Subcutaneous abdominal adipose tissue (tissue), 5 donors: ENCODE data around the gene MYLK3.

Source experiments
- H3K27ac ChIP-seq: one replicate; pipeline ENCODE4 v1.7.0; 2013; ENCODE audit warnings: low read depth, mild to moderate bottlenecking, inconsistent platforms, low read length, moderate library complexity
- H3K27me3 ChIP-seq, 5 donors: one replicate each; pipeline ENCODE4 v1.7.0; 2013; ENCODE audit warnings: low read length in 5 of 5, inconsistent platforms in 1 of 5; ENCODE audit not compliant: control insufficient read depth in 5 of 5, insufficient read depth in 4 of 5
- H3K36me3 ChIP-seq, 5 donors: one replicate each; pipeline ENCODE4 v1.7.0; 2013; ENCODE audit warnings: low read length in 5 of 5; ENCODE audit not compliant: control insufficient read depth in 5 of 5, insufficient read depth in 5 of 5
- H3K4me1 ChIP-seq, 5 donors: one replicate each; pipeline ENCODE4 v1.7.0; 2013; ENCODE audit warnings: low read length in 5 of 5, mild to moderate bottlenecking in 3 of 5, moderate library complexity in 1 of 5; ENCODE audit not compliant: control insufficient read depth in 5 of 5, insufficient read depth in 5 of 5
- H3K4me3 ChIP-seq, 5 donors: one replicate each; pipeline ENCODE4 v1.7.0; 2013; ENCODE audit warnings: low read length in 5 of 5, low read depth in 1 of 5
- H3K9ac ChIP-seq, 5 donors: one replicate each; pipeline ENCODE4 v1.7.0; 2013; ENCODE audit warnings: low read length in 5 of 5, mild to moderate bottlenecking in 4 of 5, moderate library complexity in 3 of 5
- H3K9me3 ChIP-seq, 5 donors: one replicate each; pipeline ENCODE4 v1.7.0; 2013; ENCODE audit warnings: low read length in 5 of 5; ENCODE audit not compliant: control insufficient read depth in 5 of 5
- donor health status: healthy.
- donor health status: healthy.
- donor health status: healthy.
- donor health status: healthy.
- donor health status: healthy.

Gene MYLK3

DNA sequence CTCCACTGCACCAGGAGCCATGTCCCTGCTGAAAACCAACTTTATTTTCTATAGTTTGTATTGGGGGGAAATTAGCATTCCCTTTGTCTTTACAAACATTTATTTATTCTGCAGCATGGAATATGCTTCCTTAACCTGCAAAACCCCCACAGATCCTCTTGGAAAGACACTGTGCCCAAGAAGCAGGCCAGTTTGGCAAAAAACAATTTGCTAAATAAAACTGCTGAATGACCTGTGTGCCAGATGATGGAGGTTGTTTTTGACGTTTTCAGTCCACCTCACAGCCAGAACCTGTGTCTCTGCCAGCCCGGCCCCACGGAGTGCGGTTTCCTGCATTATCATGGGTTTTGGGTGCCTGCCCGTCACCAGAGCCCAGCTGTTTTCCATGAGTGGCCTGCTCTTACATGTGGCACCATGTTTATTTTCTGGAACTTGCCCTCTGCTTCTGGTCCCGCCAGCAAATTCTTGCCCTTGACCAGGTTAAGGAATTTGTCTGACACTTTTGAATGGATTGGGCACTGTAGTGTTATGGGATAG, 32.3 kb downstream of the MYLK3 start:
- Histone ChIP-seq H3K4me3 (no peak overlapping the region), H3K27me3 (no peaks in the 10 kb centered on the region), H3K9ac (no peak overlapping the region), H3K36me3 (no peaks in the 10 kb centered on the region), H3K27ac (no peak overlapping the region), H3K4me1 (peaks cover 0 to 8% (median 0%) of the 10 kb centered on the region in 5 donors), H3K9me3 (no peaks in the 10 kb centered on the region)

GRCh38 chr16:46714797-46715591, 33.1 kb downstream of the MYLK3 start:
- Histone ChIP-seq H3K4me1 (peaks cover 0 to 8% (median 0%) of the 10 kb centered on the region in 5 donors), H3K27me3 (no peaks in the 10 kb centered on the region), H3K9me3 (no peaks in the 10 kb centered on the region), H3K9ac (no peak overlapping the region), H3K36me3 (no peaks in the 10 kb centered on the region), H3K27ac (no peak overlapping the region), H3K4me3 (no peak overlapping the region)

DNA sequence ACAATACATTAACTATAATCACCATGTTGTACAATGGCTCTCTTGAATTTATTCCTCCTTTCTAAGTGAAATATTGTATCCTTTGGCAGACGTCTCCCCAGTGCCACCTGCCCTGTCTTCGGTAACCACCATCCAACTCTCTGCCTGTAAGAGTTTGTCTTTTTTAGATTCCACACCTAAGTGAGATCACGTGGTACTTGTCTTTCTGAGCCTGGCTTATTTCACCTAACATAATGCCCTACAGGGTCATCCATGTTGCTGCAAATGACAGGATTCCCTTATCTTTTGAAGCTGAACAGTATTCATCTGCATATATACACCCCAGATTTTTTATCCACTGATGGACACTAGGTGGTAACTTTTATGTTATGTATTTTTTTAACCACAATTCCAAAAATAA, 34.5 kb downstream of the MYLK3 start:
- H3K27ac ChIP-seq, result no peak overlapping the region
- H3K36me3 ChIP-seq, result no peaks in the 10 kb centered on the region
- H3K4me1 ChIP-seq, result peaks cover 0 to 8% (median 0%) of the 10 kb centered on the region in 5 donors
- no peaks in the 10 kb centered on the region for H3K27me3 ChIP-seq
- no peak overlapping the region for H3K9ac ChIP-seq
- no peaks in the 10 kb centered on the region for H3K9me3 ChIP-seq
- H3K4me3 ChIP-seq, result no peak overlapping the region

- no peaks in the 10 kb centered on the region for H3K36me3 ChIP-seq
- H3K9me3 ChIP-seq, result no peaks in the 10 kb centered on the region
- H3K9ac ChIP-seq, result no peak overlapping the region
- no peak overlapping the region for H3K27ac ChIP-seq
- H3K4me3 ChIP-seq, result no peak overlapping the region
- no peaks in the 10 kb centered on the region for H3K27me3 ChIP-seq
- H3K4me1 ChIP-seq, result peaks cover 0 to 8% (median 0%) of the 10 kb centered on the region in 5 donors
Observed at GRCh38 chr16:46712911-46713310, 35.2 kb downstream of the MYLK3 start.

DNA sequence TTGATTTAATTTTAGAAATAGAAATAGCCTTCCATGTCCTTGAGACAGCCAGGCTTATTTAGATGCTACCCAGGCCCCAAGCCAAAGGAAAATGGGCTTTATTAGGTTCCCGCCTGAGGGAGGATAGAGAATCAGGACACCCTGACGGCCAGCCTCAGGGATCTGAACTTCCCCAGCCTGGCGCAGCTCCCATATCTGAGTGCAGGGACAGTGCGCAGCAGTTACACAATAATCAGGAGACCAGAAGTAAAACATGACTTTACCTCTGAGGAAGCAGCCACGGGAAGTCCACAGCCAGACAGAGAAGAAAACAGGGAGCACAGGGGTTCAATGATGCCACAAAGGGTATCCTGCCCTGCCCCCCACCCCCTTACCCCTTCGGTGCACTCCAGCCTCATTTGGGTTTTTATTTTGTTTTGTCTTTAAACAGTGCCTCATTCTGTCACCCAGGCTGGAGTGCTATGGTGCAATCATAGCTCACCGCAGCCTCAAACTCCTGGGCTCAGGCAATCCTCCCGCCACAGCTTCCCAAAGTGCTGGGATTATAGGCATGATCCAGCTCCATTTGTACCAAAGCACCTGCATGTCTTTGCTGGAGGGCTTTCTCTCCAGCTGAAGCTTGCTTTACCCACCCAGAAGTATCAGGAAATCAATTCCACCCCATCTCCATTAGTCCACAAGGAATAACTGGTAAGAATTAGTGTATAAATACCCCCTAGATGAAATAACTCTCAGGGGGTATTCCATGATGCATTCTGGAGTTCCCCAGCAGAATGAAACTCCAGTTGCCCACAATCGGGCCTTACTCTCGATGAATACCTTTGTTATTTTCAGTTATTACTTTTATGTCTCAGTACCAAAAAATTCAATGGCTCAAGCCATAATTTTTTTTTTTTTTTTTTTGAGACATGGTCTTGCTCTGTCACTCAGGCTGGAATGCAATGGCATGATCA, 36.8 kb downstream of the MYLK3 start:
- H3K4me1 ChIP-seq, result peaks cover 0 to 8% (median 0%) of the 10 kb centered on the region in 5 donors
- H3K36me3 ChIP-seq, result no peaks in the 10 kb centered on the region
- peak overlapping the region in 1 of 5 donors; percentile 17 for H3K9ac ChIP-seq
- no peaks in the 10 kb centered on the region for H3K9me3 ChIP-seq
- no peak overlapping the region for H3K27ac ChIP-seq
- no peaks in the 10 kb centered on the region for H3K27me3 ChIP-seq
- no peak overlapping the region for H3K4me3 ChIP-seq

DNA sequence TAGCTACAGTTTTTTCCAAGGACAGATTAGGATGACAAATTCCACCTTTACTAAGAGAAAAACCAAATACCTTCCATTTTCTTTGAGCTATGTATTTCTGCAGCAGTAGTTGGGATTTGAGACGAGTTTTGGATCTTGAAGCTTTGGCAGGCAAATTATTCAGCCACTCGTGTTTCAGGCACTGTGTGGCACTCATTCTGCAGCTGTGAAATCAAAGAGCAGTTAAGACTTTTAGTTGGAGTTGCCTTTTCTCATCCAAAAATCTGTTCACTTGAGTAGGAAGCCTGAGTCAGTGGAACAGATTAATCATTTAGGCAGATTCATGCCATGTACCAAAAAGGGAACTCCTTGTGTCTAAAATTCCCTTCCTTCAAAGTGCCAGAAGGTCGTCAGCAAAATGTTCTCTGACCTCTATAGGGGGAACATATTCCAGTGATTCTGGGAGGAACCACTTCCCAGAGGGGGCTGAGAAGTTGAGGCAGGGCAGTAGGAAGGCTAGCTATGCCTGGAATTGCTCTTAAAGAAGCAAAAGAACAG, 38.6 kb downstream of the MYLK3 start:
- no peaks in the 10 kb centered on the region for H3K9me3 ChIP-seq
- no peak overlapping the region for H3K9ac ChIP-seq
- no peak overlapping the region for H3K27ac ChIP-seq
- no peak overlapping the region for H3K4me3 ChIP-seq
- no peaks in the 10 kb centered on the region for H3K27me3 ChIP-seq
- H3K36me3 ChIP-seq, result no peaks in the 10 kb centered on the region
- H3K4me1 ChIP-seq, result peaks cover 0 to 8% (median 0%) of the 10 kb centered on the region in 5 donors

- Histone ChIP-seq H3K4me3 (no peak overlapping the region), H3K27me3 (no peaks in the 10 kb centered on the region), H3K27ac (no peak overlapping the region), H3K9me3 (no peaks in the 10 kb centered on the region), H3K4me1 (no peaks in the 10 kb centered on the region), H3K36me3 (no peaks in the 10 kb centered on the region), H3K9ac (no peak overlapping the region)
Observed at GRCh38 chr16:46706642-46707041, 41.5 kb downstream of the MYLK3 start.

DNA sequence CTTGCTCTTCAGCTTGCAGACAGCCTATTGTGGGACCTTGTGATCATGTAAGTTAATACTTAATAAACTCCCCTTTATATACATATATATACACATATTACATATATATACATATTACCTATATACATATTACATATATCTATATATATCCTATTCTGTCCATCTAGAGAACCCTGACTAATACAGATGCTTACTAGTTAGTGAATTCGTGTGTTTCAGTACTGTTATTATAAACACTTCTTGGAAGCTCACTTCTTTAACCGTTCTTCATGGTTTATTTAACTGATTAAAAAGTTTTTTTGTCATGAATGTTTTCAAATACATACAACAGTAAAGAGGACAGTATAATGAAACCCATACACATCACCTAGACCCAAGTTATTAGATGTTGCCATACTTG, 46.1 kb downstream of the MYLK3 start:
- Histone ChIP-seq H3K4me3 (no peak overlapping the region), H3K4me1 (no peaks in the 10 kb centered on the region), H3K9me3 (no peaks in the 10 kb centered on the region), H3K27me3 (no peaks in the 10 kb centered on the region), H3K27ac (no peak overlapping the region), H3K36me3 (no peaks in the 10 kb centered on the region), H3K9ac (no peak overlapping the region)

- Histone ChIP-seq H3K27me3 (no peaks in the 10 kb centered on the region), H3K4me3 (no peak overlapping the region), H3K27ac (no peak overlapping the region), H3K9ac (no peak overlapping the region), H3K9me3 (no peaks in the 10 kb centered on the region), H3K36me3 (no peaks in the 10 kb centered on the region), H3K4me1 (no peaks in the 10 kb centered on the region)
Observed at GRCh38 chr16:46701615-46702014, 46.5 kb downstream of the MYLK3 start.
